Upper lobe of left lung (tissue), 6 donors: ENCODE results near the gene SGSM2. TPM values are rescaled to one million over a fixed set of nuclear protein-coding genes. Genes with fewer than 3 reads are reported as not detected.

Experiments used
- ATAC-seq, 2 donors: fragments of 200-7000 bp; cut with Tn5 transposase; one replicate each; pipeline ENCODE4 v1.9.1; 2022; ENCODE audit warnings: mild to moderate bottlenecking in 2 of 2, moderate library complexity in 2 of 2; ENCODE audit not compliant: low FRiP score in 2 of 2
- DNase-seq, 2 donors: peaks; one replicate each; pipeline ENCODE4 v3.0.0-alpha.2; 2019 to 2020
- H3K27ac ChIP-seq, 4 donors: fragments of 200-600 bp; sonication (generic); one replicate each; pipeline ENCODE4 v1.5.1; 2016 to 2019
- H3K27me3 ChIP-seq, 4 donors: fragments of 200-600 bp; sonication (generic); one replicate each; pipeline ENCODE4 v1.5.1; 2017 to 2019
- H3K36me3 ChIP-seq, 4 donors: fragments of 200-600 bp; sonication (generic); one replicate each; pipeline ENCODE4 v1.5.1; 2016 to 2019
- H3K4me1 ChIP-seq, 4 donors: fragments of 200-600 bp; sonication (generic); one replicate each; pipeline ENCODE4 v1.5.1; 2018 to 2019
- H3K4me3 ChIP-seq, 4 donors: fragments of 200-600 bp; sonication (generic); one replicate each; pipeline ENCODE4 v1.5.1; 2017 to 2019; ENCODE audit warnings: mild to moderate bottlenecking in 2 of 4, moderate library complexity in 1 of 4
- H3K9me3 ChIP-seq, 4 donors: fragments of 200-600 bp; sonication (generic); one replicate each; pipeline ENCODE4 v1.5.1; 2018 to 2019
- CTCF ChIP-seq, 6 experiments: fragments of 450-650 bp in 4 of 6; fragments of 200-600 bp in 2 of 6; sonication (generic) in 2 of 6; IDR thresholded peaks; one replicate each; pipeline ENCODE4 v1.5.1; 2016 to 2019; ENCODE audit warnings: antibody characterized with exemption in 6 of 6
- EP300 ChIP-seq, 4 donors: sonication (generic); formaldehyde crosslinking; IDR thresholded peaks; one replicate each; pipeline ENCODE4 v1.5.1; 2017; ENCODE audit warnings: antibody characterized with exemption in 4 of 4, control low read depth in 2 of 4
- POLR2A ChIP-seq, 4 donors: fragments of 450-650 bp; IDR thresholded peaks; one replicate each; pipeline ENCODE4 v1.5.1; 2016 to 2017; ENCODE audit warnings: antibody characterized with exemption in 4 of 4, mild to moderate bottlenecking in 2 of 4
- POLR2AphosphoS5 ChIP-seq, 2 donors: sonication (generic); formaldehyde crosslinking; IDR thresholded peaks; one replicate each; pipeline ENCODE4 v1.5.1; 2017; ENCODE audit warnings: antibody characterized with exemption in 2 of 2
- WGBS, 2 donors: methylation state at CpG; one replicate each; pipeline ENCODE4 v1.1.5; 2017 to 2018; 5-methylcytosine and 5-hydroxymethylcytosine counted together
- small RNA-seq, 4 donors: library from RNA; depleted of rRNA; stranded (forward); fragments of <200 nt; gene quantifications; one replicate each; pipeline ENCODE3, GENCODE V24; 2016
- total RNA-seq, 6 donors: library from RNA; depleted of rRNA in 4 of 6; stranded (reverse); fragments of >200 nt in 4 of 6; gene quantifications; one replicate each; pipeline versions ENCODE4 v1.1.0 to v1.2.1, GENCODE V29; 2016 to 2021
- donor health status: DM: no; HTN: no; CAD: no; lungs with moderate emphysema.
- donor health status: DM: no; HTN: yes; CAD: no; lungs with severe emphysema.

The SGSM2 gene
- total RNA-seq, 6 donors from 2014 or later, result 53.1 to 313 (median 60.1) TPM

GRCh38 chr17:2423271-2423670, 86.0 kb downstream of the SGSM2 start:
- ATAC-seq (no peak), DNase-seq (no peak)
- H3K4me1 ChIP-seq, result peaks cover 0 to 5% (median 2%) of the 10 kb centered on the region in 4 donors
- H3K27me3 ChIP-seq, result no peaks in the 10 kb centered on the region
- WGBS, 2 donors, result 88 to 94% methylated on average over 4 to 6 of the region's 6 CpGs
- no peaks in the 10 kb centered on the region for H3K9me3 ChIP-seq
- no peak overlapping the region for H3K4me3 ChIP-seq
- H3K27ac ChIP-seq, result no peak overlapping the region
- H3K36me3 ChIP-seq, result peaks cover 0 to 32% (median 17%) of the 10 kb centered on the region in 4 donors
- TF ChIP-seq POLR2A (IDR thresholded peaks at IDR 0.05) (no peak), CTCF (IDR thresholded peaks at IDR 0.05) (no peak), POLR2AphosphoS5 (IDR thresholded peaks at IDR 0.05) (no peak), EP300 (IDR thresholded peaks at IDR 0.05) (no peak)

GRCh38 chr17:2427215-2427614, 89.9 kb downstream of the SGSM2 start:
- 72 to 87% methylated on average over 2 of the region's 2 CpGs for WGBS, 2 donors

GRCh38 chr17:2427910-2428309, 90.6 kb downstream of the SGSM2 start:
- DNase-seq (no peak), ATAC-seq (no peak)
- no peak overlapping the region for H3K4me3 ChIP-seq
- H3K27ac ChIP-seq, result no peak overlapping the region
- H3K36me3 ChIP-seq, result peaks cover 0 to 12% (median 5%) of the 10 kb centered on the region in 4 donors
- WGBS, 2 donors, result 100% methylated on average over 1 of the region's 1 CpG
- no peaks in the 10 kb centered on the region for H3K9me3 ChIP-seq
- H3K27me3 ChIP-seq, result no peaks in the 10 kb centered on the region
- no peak for TF ChIP-seq EP300 (IDR thresholded peaks at IDR 0.05)
- TF ChIP-seq CTCF (IDR thresholded peaks at IDR 0.05), result no peak
- TF ChIP-seq POLR2AphosphoS5 (IDR thresholded peaks at IDR 0.05), result no peak
- TF ChIP-seq POLR2A (IDR thresholded peaks at IDR 0.05), result no peak
- H3K4me1 ChIP-seq, result no peaks in the 10 kb centered on the region

More at GRCh38 chr17:2427215-2427614, 89.9 kb downstream of the SGSM2 start:
- Histone ChIP-seq H3K36me3 (peaks cover 0 to 6% (median 1%) of the 10 kb centered on the region in 4 donors), H3K4me3 (no peak overlapping the region), H3K9me3 (no peaks in the 10 kb centered on the region), H3K27ac (no peak overlapping the region), H3K4me1 (no peaks in the 10 kb centered on the region), H3K27me3 (no peaks in the 10 kb centered on the region)
- TF ChIP-seq EP300 (IDR thresholded peaks at IDR 0.05) (no peak), CTCF (IDR thresholded peaks at IDR 0.05) (no peak), POLR2A (IDR thresholded peaks at IDR 0.05) (no peak), POLR2AphosphoS5 (IDR thresholded peaks at IDR 0.05) (no peak)
- ATAC-seq, result no peak
- no peak for DNase-seq

Small RNA genes within 50 kb of the gene (small RNA-seq; reads per million reads assigned to genes)
- 0 reads per million in 4 donors for gene AC006435.3
- gene AC006435.4, result 0 reads per million in 4 donors
- 887 to 2,356 (median 1,671) reads per million in 4 donors for gene SNORD91A
- gene SNORD91B, result 105 to 321 (median 293) reads per million in 4 donors

Other genes with a start within 250 kb of the SGSM2 start
- gene SMG6, start 33.7 kb upstream of the SGSM2 start, total RNA-seq, result 100 to 1,000 TPM in 1 of 6 donors, 10 to 100 TPM in 5; 29.9 to 126 (median 30.5) TPM
- gene SRR, start 33.6 kb upstream of the SGSM2 start, total RNA-seq, result 10 to 100 TPM in 2 of 6 donors, 1 to 10 TPM in 4; 5.9 to 13.0 (median 8.5) TPM
- 10 to 100 TPM; 15.8 to 52.4 (median 23.6) TPM for gene TSR1, start 1.0 kb upstream of the SGSM2 start, total RNA-seq
- 10 to 100 TPM; 14.9 to 68.1 (median 38.6) TPM for gene MNT, start 63.6 kb downstream of the SGSM2 start, total RNA-seq
- gene METTL16, start 174.4 kb downstream of the SGSM2 start, total RNA-seq, result 10 to 100 TPM; 20.3 to 37.2 (median 30.6) TPM